Right cardiac atrium (tissue), 5 donors: ENCODE measurements around the gene TMEM44. TPM values are rescaled to one million over a fixed set of nuclear protein-coding genes. Genes with fewer than 3 reads are reported as not detected.

Experiments
- ATAC-seq, 2 donors: fragments of 200-7000 bp; cut with Tn5 transposase; one replicate each; pipeline versions ENCODE4 v1.8.0 to v1.9.1; 2020; ENCODE audit warnings: moderate library complexity in 2 of 2, mild to moderate bottlenecking in 1 of 2
- DNase-seq, 3 donors: peaks; one replicate each; pipeline ENCODE4 v3.0.0-alpha.2; 2020
- H3K27ac ChIP-seq: one replicate; pipeline ENCODE4 v1.5.1; 2013; ENCODE audit warnings: mild to moderate bottlenecking, low read length, control low read depth, moderate library complexity
- H3K27me3 ChIP-seq: one replicate; pipeline ENCODE4 v1.6.1; 2013; ENCODE audit not compliant: control insufficient read depth, insufficient read depth
- H3K4me1 ChIP-seq: one replicate; pipeline ENCODE4 v1.6.1; 2013; ENCODE audit warnings: low read length; ENCODE audit not compliant: control insufficient read depth, insufficient read depth
- H3K4me3 ChIP-seq: one replicate; pipeline ENCODE4 v1.5.1; 2013; ENCODE audit warnings: low read length, control low read depth
- H3K9me3 ChIP-seq: one replicate; pipeline ENCODE4 v1.6.1; 2013; ENCODE audit warnings: low read length; ENCODE audit not compliant: control insufficient read depth
- WGBS: extraction: QIAGEN DNeasy Blood & Tissue Kit; methylation state at CpG from one replicate; pipeline ENCODE4 v1.1.7; 2013; 5-methylcytosine and 5-hydroxymethylcytosine counted together
- intact Hi-C, 4 donors: fragments of 100-400 bp; cut with DNase I; formaldehyde crosslinking; loops; one replicate each; pipeline versions ENCODE4 v1.11.0 to v1.14.0; 2022 to 2023
- polyA plus RNA-seq: library from polyadenylated mRNA; stranded (reverse); fragments of 200-250 nt; gene quantifications from one replicate; pipeline ENCODE4 v1.2.3, GENCODE V29; 2013
- total RNA-seq, 4 donors: library from RNA; stranded (reverse); fragmentation: NEBNext Ultra II Directional; extraction: Animal tissue kit (Norgen Biotek cat#: 25700); gene quantifications; one replicate each; pipeline ENCODE4 v1.2.1, GENCODE V29; 2021
- donor health status: healthy with polysubstance abuse.
- donor health status: DM: no; HTN: yes; CAD: no.
- donor health status: DM: no; HTN: no; CAD: no.
- donor health status: DM: no; HTN: yes; CAD: no; lungs with severe emphysema.
- donor health status: DM: yes; HTN: yes; CAD: no.

TMEM44 gene
- total and polyA plus RNA-seq, 5 donors, result 5.1 to 11.3 (median 7.6) TPM

DNA sequence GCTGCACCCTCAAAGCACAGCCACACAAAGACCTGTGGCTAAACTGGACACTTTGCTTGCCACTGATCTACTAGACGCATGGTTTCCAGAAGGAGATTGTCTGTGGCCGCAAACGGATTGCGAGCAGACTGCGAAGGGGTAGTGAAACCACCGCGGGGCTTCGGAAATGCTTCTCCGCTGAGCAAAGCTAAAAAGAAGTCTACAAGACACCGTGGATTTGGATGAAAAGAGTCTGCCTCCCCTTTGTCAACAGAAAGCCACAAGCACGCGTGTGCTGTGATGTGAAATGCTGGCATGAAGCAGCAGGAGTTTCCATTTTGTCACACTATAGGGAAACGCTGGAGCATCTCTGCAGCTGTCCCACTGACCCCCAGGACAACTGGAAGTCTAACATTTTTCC lies 63.0 kb downstream of the TMEM44 start:
- whole genome bisulfite sequencing, result 89% methylated on average over 13 of the region's 13 CpGs
- intact Hi-C loops, result loop anchor here in 2 of 4 donors (5.0 kb wide), 2 partner anchors 83 to 98 kb away; partner anchors contain the start of gene ATP13A3 (in 1 of the 2)
- no peaks in the 10 kb centered on the region for H3K9me3 ChIP-seq
- no peaks in the 10 kb centered on the region for H3K27me3 ChIP-seq
- peaks cover 14% of the 10 kb centered on the region for H3K4me1 ChIP-seq
- H3K4me3 ChIP-seq, result no peak overlapping the region
- DNase-seq, result no peak
- no peak overlapping the region for H3K27ac ChIP-seq
- no peak for ATAC-seq

DNA sequence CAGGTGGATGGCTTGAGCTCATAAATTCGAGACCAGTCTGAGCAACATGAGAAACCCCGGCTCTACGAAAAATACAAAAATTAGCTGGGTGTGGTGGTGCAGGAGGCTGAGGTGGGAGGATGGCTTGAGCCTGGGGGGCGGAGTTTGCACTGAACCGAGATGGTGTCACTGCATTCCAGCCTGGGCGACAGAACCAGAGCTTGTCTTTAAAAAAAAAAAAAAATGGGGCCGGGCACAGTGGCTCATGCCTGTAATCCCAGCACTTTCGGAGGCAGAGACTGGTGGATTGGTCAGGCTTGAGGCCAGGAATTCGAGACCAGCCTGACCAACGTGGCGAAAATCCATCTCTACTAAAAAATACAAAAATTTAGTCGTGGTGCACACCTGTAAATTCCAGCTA lies 64.0 kb downstream of the TMEM44 start:
- peaks cover 14% of the 10 kb centered on the region for H3K4me1 ChIP-seq
- H3K4me3 ChIP-seq, result no peak overlapping the region
- WGBS, result 95% methylated on average over 12 of the region's 12 CpGs
- no peak overlapping the region for H3K27ac ChIP-seq
- no peak for ATAC-seq
- DNase-seq, result no peak
- intact Hi-C loops, result no loop called here
- no peaks in the 10 kb centered on the region for H3K27me3 ChIP-seq
- H3K9me3 ChIP-seq, result no peaks in the 10 kb centered on the region

DNA sequence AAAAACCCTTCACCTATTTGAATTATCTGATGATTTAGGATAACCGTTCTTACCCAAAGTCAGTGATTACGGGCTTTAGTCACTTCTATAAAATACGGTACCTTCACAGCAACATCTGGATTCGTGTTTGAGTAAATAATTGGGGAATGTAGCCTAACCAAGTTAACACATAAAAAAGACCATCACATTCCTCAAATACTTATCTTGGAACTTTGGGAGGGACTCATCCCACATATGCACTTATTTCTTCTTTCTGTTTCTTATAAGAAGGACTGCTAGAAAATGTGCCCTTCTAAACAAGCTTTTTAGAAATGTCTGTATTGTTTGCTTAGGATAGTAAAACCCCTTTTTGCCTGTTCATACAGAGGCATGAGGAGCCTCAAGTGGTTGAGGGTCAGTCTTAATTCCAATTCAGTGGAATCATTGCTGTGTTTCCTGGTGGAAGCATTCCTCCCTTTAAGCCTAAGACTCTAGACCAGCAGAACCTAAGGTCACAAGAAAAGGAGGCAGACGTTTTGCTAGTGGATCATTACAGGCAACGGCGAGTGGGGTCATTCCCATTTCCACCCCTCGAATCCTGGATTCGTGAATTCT lies 67.5 kb downstream of the TMEM44 start:
- 83% methylated on average over 9 of the region's 9 CpGs for WGBS
- DNase-seq (no peak), ATAC-seq (no peak)
- Histone ChIP-seq H3K27ac (no peak overlapping the region), H3K27me3 (no peaks in the 10 kb centered on the region), H3K4me3 (no peak overlapping the region), H3K9me3 (no peaks in the 10 kb centered on the region), H3K4me1 (peaks cover 2% of the 10 kb centered on the region)
- intact Hi-C loops, result no loop called here

DNA sequence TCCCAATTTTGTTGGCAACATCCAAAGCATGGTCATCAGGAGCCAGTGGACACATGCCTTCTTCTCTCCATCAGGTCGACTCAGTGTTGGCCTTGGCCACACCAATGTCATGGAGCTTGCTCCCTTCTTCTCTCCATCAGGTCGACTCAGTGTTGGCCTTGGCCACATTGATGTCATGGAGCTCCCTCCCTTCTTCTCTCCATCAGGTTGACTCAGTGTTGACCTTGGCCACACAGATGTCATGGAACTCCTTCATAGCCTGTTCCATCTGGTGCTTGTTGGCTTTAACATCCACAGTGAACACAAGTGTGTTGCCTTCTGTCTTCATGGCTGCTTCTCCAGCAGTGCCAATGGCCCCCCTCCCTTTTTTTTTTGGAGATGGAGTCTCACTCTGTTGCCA lies 70.2 kb downstream of the TMEM44 start:
- intact Hi-C loops, result no loop called here

DNA sequence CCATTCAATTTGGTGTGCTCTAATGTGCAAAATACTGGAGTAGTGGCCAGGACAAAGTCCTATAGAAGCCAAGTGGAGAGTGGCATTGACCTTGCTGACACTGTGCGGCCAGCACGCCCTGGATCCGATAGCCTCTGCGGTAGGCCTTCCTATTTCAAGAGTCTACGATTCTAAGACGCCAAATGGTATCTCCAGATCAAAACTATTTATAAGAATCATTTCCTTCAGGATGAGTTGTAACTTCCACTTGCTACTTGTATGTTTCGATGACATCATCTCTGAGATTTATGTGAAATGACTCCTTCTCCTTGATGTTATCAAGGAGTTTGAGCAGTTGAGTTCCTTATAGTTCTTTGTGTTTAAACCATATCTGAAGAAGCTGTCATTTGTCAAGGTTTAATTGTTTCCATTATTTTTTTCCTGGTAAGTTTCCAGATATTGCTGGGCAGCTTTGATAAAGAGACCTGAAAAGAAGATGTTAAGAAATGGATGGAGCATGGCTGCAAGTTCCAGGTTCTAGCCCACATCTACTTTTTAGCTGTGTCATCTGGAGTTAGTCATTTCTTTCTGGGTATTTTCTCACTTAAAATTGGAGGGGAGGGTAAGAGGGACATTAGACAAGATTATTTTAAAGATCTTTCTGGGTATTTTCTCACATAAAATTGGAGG lies 71.8 kb downstream of the TMEM44 start:
- 54% methylated on average over 7 of the region's 7 CpGs for WGBS
- no peaks in the 10 kb centered on the region for H3K4me1 ChIP-seq
- no peaks in the 10 kb centered on the region for H3K9me3 ChIP-seq
- no peak overlapping the region for H3K27ac ChIP-seq
- no peaks in the 10 kb centered on the region for H3K27me3 ChIP-seq
- intact Hi-C loops, result no loop called here
- peak; percentile 58 to 74 for ATAC-seq
- peak in 1 of 3 donors; percentile 62 for DNase-seq
- H3K4me3 ChIP-seq, result no peak overlapping the region

More for the DNA sequence above, 70.2 kb downstream of the TMEM44 start:
- ATAC-seq, result no peak
- Histone ChIP-seq H3K27me3 (no peaks in the 10 kb centered on the region), H3K4me3 (no peak overlapping the region), H3K9me3 (no peaks in the 10 kb centered on the region), H3K27ac (no peak overlapping the region), H3K4me1 (no peaks in the 10 kb centered on the region)
- WGBS, result 88% methylated on average over 2 of the region's 2 CpGs
- DNase-seq, result no peak

DNA sequence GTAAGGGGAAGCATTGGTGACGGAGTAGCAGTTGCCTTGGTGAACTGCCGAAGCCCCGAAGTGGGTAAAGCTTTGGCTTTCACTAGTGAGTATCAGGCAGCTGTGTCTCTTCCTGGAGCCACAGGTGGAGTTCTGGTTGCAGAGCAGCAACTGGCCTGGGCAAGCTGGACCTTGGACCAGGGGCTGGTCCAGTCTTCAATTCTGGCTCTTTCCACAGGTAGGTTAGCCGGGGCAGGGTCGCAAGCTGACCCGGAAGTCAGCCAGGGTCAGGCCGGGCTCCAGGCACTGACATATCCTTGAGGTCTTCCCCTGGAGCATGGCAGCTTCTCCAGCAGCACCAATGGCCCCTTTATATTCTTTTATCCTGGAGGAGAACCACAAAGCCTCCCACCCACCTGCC lies 73.2 kb downstream of the TMEM44 start:
- WGBS, result 98% methylated on average over 7 of the region's 7 CpGs
- DNase-seq, result no peak
- no peak for ATAC-seq

DNA sequence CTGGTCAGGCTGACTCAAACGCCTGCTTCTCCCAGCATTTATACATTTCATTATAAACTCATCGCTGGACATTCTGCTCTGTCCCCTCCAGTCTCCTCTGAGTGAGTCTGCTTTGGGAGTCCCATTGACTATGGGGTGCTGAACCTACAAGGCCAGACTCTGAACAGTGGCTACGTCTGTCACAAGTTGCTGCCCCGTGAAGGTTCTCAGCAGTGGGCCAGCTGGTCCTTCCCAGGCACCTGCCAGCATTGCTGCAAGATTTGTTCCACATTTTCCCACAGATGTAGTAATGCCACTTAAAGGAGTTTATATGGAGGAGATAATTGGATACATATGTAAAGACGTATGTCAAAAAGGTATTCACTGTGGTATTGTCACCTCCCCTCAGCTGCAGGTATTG lies 73.7 kb downstream of the TMEM44 start:
- intact Hi-C loops, result no loop called here
- ATAC-seq (no peak), DNase-seq (no peak)
- Histone ChIP-seq H3K9me3 (no peaks in the 10 kb centered on the region), H3K27me3 (no peaks in the 10 kb centered on the region), H3K27ac (no peak overlapping the region), H3K4me3 (no peak overlapping the region), H3K4me1 (peaks cover 3% of the 10 kb centered on the region)
- WGBS, result 93% methylated on average over 5 of the region's 5 CpGs

More for the DNA sequence above, 73.2 kb downstream of the TMEM44 start:
- Histone ChIP-seq H3K4me1 (peaks cover 3% of the 10 kb centered on the region), H3K9me3 (no peaks in the 10 kb centered on the region), H3K27ac (no peak overlapping the region), H3K4me3 (no peak overlapping the region), H3K27me3 (no peaks in the 10 kb centered on the region)
- intact Hi-C loops, result no loop called here

DNA sequence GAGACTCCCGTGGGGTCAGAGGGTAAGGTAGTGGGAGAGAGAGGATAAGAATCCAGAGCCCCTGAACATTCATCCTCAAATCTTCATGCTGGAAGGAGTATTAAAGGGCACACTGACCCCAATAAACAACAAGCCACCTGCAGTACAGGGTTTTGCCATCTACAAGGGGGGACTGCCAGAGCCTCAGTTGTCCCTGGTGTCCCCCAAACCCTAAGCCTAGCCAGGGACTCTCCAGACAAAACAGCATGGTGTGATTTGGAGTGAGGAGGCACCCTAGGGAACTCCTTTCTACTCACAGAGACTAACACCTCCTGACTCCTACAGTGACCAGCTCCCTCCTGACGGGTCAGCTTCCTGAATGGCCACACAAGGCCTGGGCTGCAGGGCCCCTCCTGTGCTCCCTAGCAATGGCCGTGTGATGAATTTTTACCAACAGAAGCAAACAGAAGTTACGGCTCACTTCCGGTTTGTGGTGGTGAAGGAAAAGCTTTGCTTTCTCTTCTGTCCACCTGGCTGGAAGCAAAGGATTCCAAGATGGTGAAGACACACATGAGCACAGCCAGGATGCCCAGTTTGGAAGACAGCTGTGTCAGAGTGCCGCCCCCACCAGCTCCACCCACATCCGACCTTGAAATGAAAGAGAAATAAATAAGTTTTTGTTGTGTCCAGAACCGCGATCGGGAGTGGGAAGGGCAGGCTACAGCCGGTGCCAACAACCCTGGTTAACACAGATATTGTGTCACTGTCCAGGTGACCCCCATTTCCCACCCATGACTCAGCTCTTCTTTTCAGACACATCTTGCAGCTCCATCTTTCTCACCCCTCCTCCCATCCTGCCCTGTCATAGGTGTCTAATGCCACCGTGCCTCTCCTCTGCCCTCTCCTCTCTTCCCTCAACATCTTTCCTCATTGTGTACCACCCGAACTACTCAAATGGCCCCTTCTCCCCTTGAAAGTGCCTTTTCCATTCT lies 76.8 kb downstream of the TMEM44 start:
- peak; percentile 27 to 59 for ATAC-seq
- no peak overlapping the region for H3K27ac ChIP-seq
- H3K27me3 ChIP-seq, result no peaks in the 10 kb centered on the region
- intact Hi-C loops, result no loop called here
- no peaks in the 10 kb centered on the region for H3K9me3 ChIP-seq
- H3K4me1 ChIP-seq, result peaks cover 3% of the 10 kb centered on the region
- 59% methylated on average over 13 of the region's 13 CpGs for WGBS
- H3K4me3 ChIP-seq, result peak overlapping the region; percentile 5
- DNase-seq, result peak in 1 of 3 donors; percentile 44

DNA sequence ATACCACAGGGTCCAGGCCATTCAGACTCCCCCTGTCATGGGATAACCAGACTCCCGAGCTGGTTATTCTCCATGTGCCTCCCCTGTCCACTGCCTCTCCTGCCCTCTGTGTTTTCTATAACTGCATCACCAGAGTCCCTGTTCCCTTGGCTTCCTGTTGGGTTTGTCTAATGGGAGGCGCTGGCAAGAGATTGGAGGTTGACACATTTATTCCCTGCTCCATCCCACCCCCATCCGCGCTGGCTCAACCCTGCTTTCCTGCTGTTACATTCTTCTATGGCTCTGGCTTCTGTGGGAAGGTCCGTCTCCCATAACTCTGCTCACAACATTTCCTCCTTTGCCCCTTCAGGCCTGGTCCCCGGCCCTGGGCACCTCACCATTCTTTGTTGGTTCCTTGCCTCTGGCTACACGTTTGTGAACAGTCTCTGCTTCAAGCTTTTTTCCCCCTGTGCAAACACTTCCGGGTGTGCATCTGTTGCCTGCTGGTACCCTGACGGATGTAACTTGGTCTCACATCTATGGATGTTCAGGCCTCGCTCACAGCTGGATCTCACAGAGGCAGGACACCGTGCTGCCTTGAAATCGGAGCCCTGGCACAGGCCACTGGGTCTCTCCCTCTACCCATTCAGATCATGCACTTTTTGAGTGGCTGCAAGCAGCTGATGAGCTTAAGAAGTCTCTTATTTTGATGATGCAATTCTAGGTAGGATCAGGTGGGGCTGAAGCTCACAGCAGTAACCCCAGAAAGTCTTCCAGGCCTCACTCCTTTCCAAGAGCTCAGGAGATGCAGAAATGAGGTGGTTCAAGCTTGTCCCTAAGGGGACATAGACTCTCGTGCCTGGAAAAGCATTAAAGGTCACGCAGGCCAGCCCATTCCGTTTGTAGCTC lies 77.8 kb downstream of the TMEM44 start:
- no peak overlapping the region for H3K4me3 ChIP-seq
- peak; percentile 22 to 61 for ATAC-seq
- H3K27ac ChIP-seq, result peak overlapping the region; percentile 74
- no peaks in the 10 kb centered on the region for H3K27me3 ChIP-seq
- intact Hi-C loops, result no loop called here
- whole genome bisulfite sequencing, result 69% methylated on average over 15 of the region's 15 CpGs
- peak in 1 of 3 donors; percentile 63 for DNase-seq
- H3K4me1 ChIP-seq, result peaks cover 5% of the 10 kb centered on the region
- no peaks in the 10 kb centered on the region for H3K9me3 ChIP-seq

DNA sequence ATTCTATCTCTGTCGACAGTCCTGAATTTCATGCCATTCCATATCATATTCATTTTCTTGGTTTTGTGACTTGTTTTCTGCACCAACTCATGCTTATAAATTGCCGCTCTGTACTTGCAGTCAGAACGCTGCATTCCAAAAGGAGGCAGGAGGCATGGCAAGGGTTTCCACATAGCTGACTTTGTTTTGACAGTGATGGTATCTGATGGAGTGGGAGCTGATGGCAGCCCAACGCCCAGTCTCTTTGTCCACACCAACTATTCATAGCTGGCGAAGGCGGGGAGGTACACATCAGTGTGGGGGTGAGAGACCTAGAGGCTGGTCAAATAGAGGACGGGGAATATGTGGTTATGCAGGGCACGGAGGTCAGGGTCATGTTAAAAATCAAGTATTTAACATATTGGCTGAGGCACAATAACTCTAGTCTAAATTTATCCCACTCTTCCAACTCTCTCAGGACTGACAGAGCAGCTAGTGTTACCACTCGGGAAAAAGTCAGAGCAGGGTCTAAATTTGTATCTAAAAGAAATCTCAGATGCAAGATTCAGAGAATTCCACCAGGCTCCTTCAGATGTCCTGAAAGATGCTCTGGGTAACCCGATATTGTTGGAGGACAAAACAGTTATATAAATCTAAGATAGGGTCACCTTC lies 78.6 kb downstream of the TMEM44 start:
- H3K9me3 ChIP-seq, result no peaks in the 10 kb centered on the region
- no peak overlapping the region for H3K4me3 ChIP-seq
- 51% methylated on average over 10 of the region's 10 CpGs for WGBS
- peak; percentile 60 to 61 for ATAC-seq
- peaks cover 5% of the 10 kb centered on the region for H3K4me1 ChIP-seq
- peak overlapping the region; percentile 87 for H3K27ac ChIP-seq
- H3K27me3 ChIP-seq, result no peaks in the 10 kb centered on the region
- intact Hi-C loops, result no loop called here
- DNase-seq, result no peak
